Endothelial cell of umbilical vein (primary cell): ENCODE data around the gene RDX. TPM values are rescaled to one million over a fixed set of nuclear protein-coding genes. Genes with fewer than 3 reads are reported as not detected.

Experiments used
- BruUV-seq: library from RNA; stranded (reverse); fragments of 400-500 nt; replicated peaks from 2 replicates; lab custom pipeline; 2021; lab: Mats Ljungman, UMichigan
- CTCF ChIA-PET: fragments of 300-600, 350-600 bp; sonication (Branson Sonifier 250); formaldehyde crosslinking; loops from one replicate; lab custom pipeline; 2021; ENCODE audit warnings: antibody characterized with exemption, inconsistent platforms; lab: Charles Lee
- POLR2A ChIA-PET: fragments of 300-600, 350-600 bp; sonication (Branson Sonifier 250); formaldehyde crosslinking; loops from one replicate; lab custom pipeline; 2021; ENCODE audit warnings: antibody characterized with exemption, inconsistent platforms; lab: Charles Lee
- DNase-seq: peaks from one replicate; pipeline ENCODE4 v3.0.0-alpha.2; 2011; ENCODE audit warnings: low read depth, low spot score
- FAIRE-seq: peaks from 2 replicates; lab custom pipeline; 2011; peaks lifted over from hg19 to GRCh38; lab: Jason Lieb, UNC
- H2AFZ ChIP-seq: 2 replicates; pipeline ENCODE4 v1.6.0; 2012; ENCODE audit warnings: low read depth, low read length, control low read depth, inconsistent platforms
- H3K27ac ChIP-seq: 2 replicates; pipeline ENCODE4 v1.5.1; 2011; ENCODE audit warnings: low read depth, mild to moderate bottlenecking, control low read depth, low read length, moderate library complexity; ENCODE audit not compliant: insufficient read depth
- H3K27me3 ChIP-seq, 2 experiments: 2 replicates each; pipeline versions ENCODE4 v1.6.0 to v1.6.1; 2011; ENCODE audit warnings: low read length in 2 of 2, mixed read lengths in 1 of 2; ENCODE audit not compliant: control insufficient read depth in 2 of 2, insufficient read depth in 2 of 2
- H3K36me3 ChIP-seq, 2 experiments: 2 replicates in 1 of 2; 3 replicates in 1 of 2; pipeline ENCODE4 v1.5.1; 2011; ENCODE audit warnings: low read length in 2 of 2, mild to moderate bottlenecking in 1 of 2, moderate library complexity in 1 of 2; ENCODE audit not compliant: control insufficient read depth in 2 of 2, insufficient read depth in 2 of 2; ENCODE audit errors: extremely low read depth in 1 of 2
- H3K4me1 ChIP-seq: 3 replicates; pipeline ENCODE4 v1.5.1; 2011; ENCODE audit warnings: mild to moderate bottlenecking, low read length; ENCODE audit not compliant: control insufficient read depth, insufficient read depth; ENCODE audit errors: extremely low read depth
- H3K4me2 ChIP-seq: 2 replicates; pipeline ENCODE4 v1.6.1; 2011; ENCODE audit warnings: low read length, control low read depth, mixed read lengths; ENCODE audit not compliant: insufficient read depth
- H3K4me3 ChIP-seq, 3 experiments: fragments of 200-600 bp in 1 of 3; sonication (generic), shearing (Covaris generic) in 1 of 3; replicated peaks in 1 of 3; 2 replicates each; pipeline ENCODE4 v1.5.1; 2011 to 2016; ENCODE audit warnings: control low read depth in 3 of 3, low read length in 3 of 3, mild to moderate bottlenecking in 2 of 3, inconsistent platforms in 1 of 3, low read depth in 1 of 3, moderate library complexity in 1 of 3; ENCODE audit not compliant: insufficient read depth in 1 of 3
- H3K79me2 ChIP-seq: 2 replicates; pipeline ENCODE4 v1.6.0; 2012; ENCODE audit warnings: low read length, inconsistent platforms; ENCODE audit not compliant: control insufficient read depth, insufficient read depth
- H3K9ac ChIP-seq: replicated peaks from 2 replicates; pipeline ENCODE3; 2011; ENCODE audit warnings: low read length, control low read depth; ENCODE audit not compliant: insufficient read depth; ENCODE audit errors: extremely low read depth
- H3K9me1 ChIP-seq: replicated peaks from 3 replicates; pipeline ENCODE4 v1.6.0; 2011; ENCODE audit warnings: mild to moderate bottlenecking, low read length; ENCODE audit not compliant: control insufficient read depth, insufficient read depth; ENCODE audit errors: extremely low read depth
- H3K9me3 ChIP-seq: replicated peaks from 2 replicates; pipeline ENCODE4 v1.5.1; 2012; ENCODE audit warnings: low read length, inconsistent platforms; ENCODE audit not compliant: control insufficient read depth, insufficient read depth
- H4K20me1 ChIP-seq: replicated peaks from 2 replicates; pipeline ENCODE3; 2011; ENCODE audit warnings: mild to moderate bottlenecking, low read length; ENCODE audit not compliant: control insufficient read depth, insufficient read depth; ENCODE audit errors: extremely low read depth
- EZH2 ChIP-seq: IDR thresholded peaks from 2 replicates; pipeline ENCODE4 v1.6.1; 2012; ENCODE audit warnings: borderline replicate concordance, low read depth, mild to moderate bottlenecking, moderate library complexity, low read length, inconsistent platforms; ENCODE audit not compliant: severe bottlenecking
- FOS ChIP-seq: IDR thresholded peaks from 2 replicates; pipeline ENCODE4 v1.6.1; 2011; ENCODE audit warnings: mild to moderate bottlenecking, low read length, moderate library complexity, borderline replicate concordance; ENCODE audit not compliant: insufficient read depth
- GATA2 ChIP-seq: IDR thresholded peaks from 2 replicates; pipeline ENCODE4 v1.7.0; 2011; ENCODE audit warnings: low read depth, mild to moderate bottlenecking, moderate library complexity, mixed read lengths, low read length; ENCODE audit not compliant: insufficient read length, insufficient read depth
- JUN ChIP-seq: IDR thresholded peaks from 2 replicates; pipeline ENCODE4 v1.6.1; 2011; ENCODE audit warnings: borderline replicate concordance, low read depth; ENCODE audit not compliant: insufficient read length, insufficient read depth
- MYC ChIP-seq: IDR thresholded peaks from one replicate; pipeline ENCODE4 v1.6.1; 2011; ENCODE audit warnings: mild to moderate bottlenecking, low read depth, low read length
- POLR2A ChIP-seq: IDR thresholded peaks from 2 replicates; pipeline ENCODE4 v1.6.1; 2012; ENCODE audit warnings: low read depth, mild to moderate bottlenecking, control low read depth, low read length
- POLR2AphosphoS5 ChIP-seq: IDR thresholded peaks from 2 replicates; pipeline ENCODE4 v1.6.1; 2012; ENCODE audit warnings: low read depth, mild to moderate bottlenecking, control low read depth, low read length, moderate library complexity; ENCODE audit not compliant: insufficient read depth
- dilution Hi-C: fragments of 300-500 bp; cut with MboI; formaldehyde crosslinking; loops from one replicate; pipeline ENCODE4 v1.15.0; 2019; ENCODE audit warnings: low sequenced_read_pairs; ENCODE audit not compliant: extremely low pct_ligation_motif_present
- intact Hi-C: fragments of 100-400 bp; cut with micrococcal nuclease; formaldehyde crosslinking; loops from one replicate; pipeline ENCODE4 v1.10.0; 2022
- polyA plus RNA-seq, 4 experiments: library from polyadenylated mRNA; depleted of rRNA in 3 of 4; stranded (reverse) in 3 of 4; unstranded in 1 of 4; fragments of >200 nt; gene quantifications; 2 replicates each; pipeline versions ENCODE4 v1.2.1 to v1.2.3, GENCODE V29; 2011 to 2012; ENCODE audit warnings: missing spikeins in 1 of 4
- total RNA-seq: library from RNA; stranded (reverse); gene quantifications from 2 replicates; pipeline ENCODE4 v1.2.3, GENCODE V29; 2021
- TF ChIP-seq, protein P1 (sequence below), 2 donors: IDR thresholded peaks; 1 replicate in 1 of 2; 2 replicates in 1 of 2; pipeline ENCODE4 v1.5.1; 2011; ENCODE audit warnings: low read length in 2 of 2, mild to moderate bottlenecking in 2 of 2, moderate library complexity in 2 of 2, control low read depth in 1 of 2, inconsistent platforms in 1 of 2, low read depth in 1 of 2; ENCODE audit not compliant: insufficient read depth in 1 of 2; ENCODE audit errors: extremely low read depth in 1 of 2
- TF ChIP-seq, protein P2 (sequence below): IDR thresholded peaks from 2 replicates; pipeline ENCODE4 v1.6.1; 2011; ENCODE audit not compliant: insufficient read depth, insufficient read length

RDX gene
- total and polyA plus RNA-seq, 2 donors (not counting 3 experiments of a cell fraction or from before 2014, with no cell fraction given): 47.9 to 280 TPM

DNA sequence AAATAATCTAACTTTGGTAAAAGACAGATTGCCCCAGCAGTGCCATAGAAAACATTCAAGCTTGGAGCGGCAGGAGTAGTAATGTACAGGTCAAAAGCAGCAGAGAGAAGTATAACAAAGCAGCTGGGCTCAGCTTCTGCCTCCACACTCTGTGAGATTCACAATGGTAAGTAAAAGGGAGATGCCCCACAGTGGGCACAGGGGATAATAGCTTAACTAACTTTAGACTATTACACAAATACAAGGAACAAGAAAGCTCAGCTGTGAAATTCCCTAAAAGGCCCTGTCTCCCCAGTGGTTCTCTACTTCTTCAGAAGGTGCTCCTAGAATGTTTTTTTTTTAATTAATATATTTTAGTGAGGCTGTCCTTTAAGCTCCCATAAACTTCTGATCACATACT, 28.0 kb downstream of the RDX start:
- Histone ChIP-seq H3K4me3 (no peak overlapping the region), H3K27ac (no peak overlapping the region), H4K20me1 (peaks cover 11% of the 10 kb centered on the region), H3K9me3 (no peaks in the 10 kb centered on the region), H3K9ac (no peak overlapping the region), H3K4me2 (no peak overlapping the region), H3K9me1 (no peaks in the 10 kb centered on the region), H2AFZ (no peak overlapping the region), H3K27me3 (no peaks in the 10 kb centered on the region), H3K4me1 (no peaks in the 10 kb centered on the region), H3K79me2 (peaks cover 74% of the 10 kb centered on the region), H3K36me3 (peaks cover 2 to 7% of the 10 kb centered on the region in 2 experiments)
- FAIRE-seq (no peak), DNase-seq (no peak)
- ChIA-PET POLR2A (no interaction called here), CTCF (interaction anchor here (0.9 to 2.5 kb wide), 8 partner anchors 12 to 165 kb away, joined by 3 to 14 read pairs (median 4); no protein-coding TSS in a partner anchor)
- intact Hi-C loops: no loop called here
- no TSS peak for BruUV-seq
- no peak for TF ChIP-seq EZH2
- TF ChIP-seq GATA2: no peak
- TF ChIP-seq, protein P1, sequence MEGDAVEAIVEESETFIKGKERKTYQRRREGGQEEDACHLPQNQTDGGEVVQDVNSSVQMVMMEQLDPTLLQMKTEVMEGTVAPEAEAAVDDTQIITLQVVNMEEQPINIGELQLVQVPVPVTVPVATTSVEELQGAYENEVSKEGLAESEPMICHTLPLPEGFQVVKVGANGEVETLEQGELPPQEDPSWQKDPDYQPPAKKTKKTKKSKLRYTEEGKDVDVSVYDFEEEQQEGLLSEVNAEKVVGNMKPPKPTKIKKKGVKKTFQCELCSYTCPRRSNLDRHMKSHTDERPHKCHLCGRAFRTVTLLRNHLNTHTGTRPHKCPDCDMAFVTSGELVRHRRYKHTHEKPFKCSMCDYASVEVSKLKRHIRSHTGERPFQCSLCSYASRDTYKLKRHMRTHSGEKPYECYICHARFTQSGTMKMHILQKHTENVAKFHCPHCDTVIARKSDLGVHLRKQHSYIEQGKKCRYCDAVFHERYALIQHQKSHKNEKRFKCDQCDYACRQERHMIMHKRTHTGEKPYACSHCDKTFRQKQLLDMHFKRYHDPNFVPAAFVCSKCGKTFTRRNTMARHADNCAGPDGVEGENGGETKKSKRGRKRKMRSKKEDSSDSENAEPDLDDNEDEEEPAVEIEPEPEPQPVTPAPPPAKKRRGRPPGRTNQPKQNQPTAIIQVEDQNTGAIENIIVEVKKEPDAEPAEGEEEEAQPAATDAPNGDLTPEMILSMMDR (IDR thresholded peaks at IDR 0.05; ENCODE audit: extremely low read depth in 1 of 2, insufficient read depth in 1 of 2, low read depth in 1 of 2, low read length in 2 of 2): no peak
- TF ChIP-seq MYC: no peak
- TF ChIP-seq, protein P2, sequence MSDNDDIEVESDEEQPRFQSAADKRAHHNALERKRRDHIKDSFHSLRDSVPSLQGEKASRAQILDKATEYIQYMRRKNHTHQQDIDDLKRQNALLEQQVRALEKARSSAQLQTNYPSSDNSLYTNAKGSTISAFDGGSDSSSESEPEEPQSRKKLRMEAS: no peak
- TF ChIP-seq POLR2AphosphoS5: no peak
- TF ChIP-seq JUN: no peak
- TF ChIP-seq POLR2A: no peak
- no peak for TF ChIP-seq FOS
- dilution Hi-C loops: no loop called here
